Mammary epithelial cell (primary cell): ENCODE data around the gene IQGAP2.

ENCODE experiments used
- EZH2 ChIP-seq: IDR thresholded peaks from 2 replicates; pipeline ENCODE4 v1.6.1; 2012; ENCODE audit warnings: low read length, inconsistent platforms, borderline replicate concordance
- TF ChIP-seq, protein P1 (sequence below), 2 donors: IDR thresholded peaks in 1 of 2; conservative IDR thresholded peaks in 1 of 2; 2 replicates each; pipeline ENCODE4 v1.5.1; 2011 to 2012; ENCODE audit warnings: inconsistent platforms in 2 of 2, low read length in 2 of 2, mild to moderate bottlenecking in 2 of 2, control low read depth in 1 of 2, low read depth in 1 of 2; ENCODE audit not compliant: insufficient read depth in 1 of 2; ENCODE audit errors: extremely low read depth in 1 of 2

DNA sequence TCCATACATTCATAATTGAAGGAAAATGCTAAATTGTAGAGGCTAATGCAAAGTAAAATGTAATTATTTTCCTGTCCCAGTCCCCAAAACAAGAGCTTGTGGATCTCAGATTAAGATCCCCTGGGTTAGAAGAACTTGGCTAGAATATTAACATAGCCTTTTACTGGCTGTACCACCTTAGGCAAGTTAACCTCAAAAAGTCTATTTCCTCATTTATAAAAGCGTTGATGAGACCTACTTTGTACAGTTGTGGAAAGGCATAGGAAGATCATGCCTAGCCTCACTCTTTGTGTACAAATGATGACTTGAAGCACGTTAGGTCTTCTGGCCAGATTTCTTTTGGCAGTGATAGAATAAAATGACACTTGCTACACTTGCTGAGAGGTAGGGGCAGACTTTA, 122.9 kb downstream of the IQGAP2 start:
- no peak for TF ChIP-seq EZH2
- TF ChIP-seq, protein P1, sequence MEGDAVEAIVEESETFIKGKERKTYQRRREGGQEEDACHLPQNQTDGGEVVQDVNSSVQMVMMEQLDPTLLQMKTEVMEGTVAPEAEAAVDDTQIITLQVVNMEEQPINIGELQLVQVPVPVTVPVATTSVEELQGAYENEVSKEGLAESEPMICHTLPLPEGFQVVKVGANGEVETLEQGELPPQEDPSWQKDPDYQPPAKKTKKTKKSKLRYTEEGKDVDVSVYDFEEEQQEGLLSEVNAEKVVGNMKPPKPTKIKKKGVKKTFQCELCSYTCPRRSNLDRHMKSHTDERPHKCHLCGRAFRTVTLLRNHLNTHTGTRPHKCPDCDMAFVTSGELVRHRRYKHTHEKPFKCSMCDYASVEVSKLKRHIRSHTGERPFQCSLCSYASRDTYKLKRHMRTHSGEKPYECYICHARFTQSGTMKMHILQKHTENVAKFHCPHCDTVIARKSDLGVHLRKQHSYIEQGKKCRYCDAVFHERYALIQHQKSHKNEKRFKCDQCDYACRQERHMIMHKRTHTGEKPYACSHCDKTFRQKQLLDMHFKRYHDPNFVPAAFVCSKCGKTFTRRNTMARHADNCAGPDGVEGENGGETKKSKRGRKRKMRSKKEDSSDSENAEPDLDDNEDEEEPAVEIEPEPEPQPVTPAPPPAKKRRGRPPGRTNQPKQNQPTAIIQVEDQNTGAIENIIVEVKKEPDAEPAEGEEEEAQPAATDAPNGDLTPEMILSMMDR (conservative IDR thresholded peaks at IDR 0.05 in 1 of 2, IDR thresholded peaks at IDR 0.05 in 1 of 2; ENCODE audit: extremely low read depth in 1 of 2, insufficient read depth in 1 of 2, low read depth in 1 of 2, low read length in 2 of 2): no peak
